GM12872 (cell line): ENCODE measurements around the gene REEP3.

Source experiments
- TF ChIP-seq, protein P1 (sequence below): IDR thresholded peaks from 3 replicates; pipeline ENCODE4 v1.5.1; 2011; ENCODE audit warnings: low read depth, mild to moderate bottlenecking, low read length, moderate library complexity; ENCODE audit not compliant: insufficient read depth

REEP3 gene

GRCh38 chr10:63631991-63632390 is 110.8 kb downstream of the REEP3 start:
- TF ChIP-seq, protein P1, sequence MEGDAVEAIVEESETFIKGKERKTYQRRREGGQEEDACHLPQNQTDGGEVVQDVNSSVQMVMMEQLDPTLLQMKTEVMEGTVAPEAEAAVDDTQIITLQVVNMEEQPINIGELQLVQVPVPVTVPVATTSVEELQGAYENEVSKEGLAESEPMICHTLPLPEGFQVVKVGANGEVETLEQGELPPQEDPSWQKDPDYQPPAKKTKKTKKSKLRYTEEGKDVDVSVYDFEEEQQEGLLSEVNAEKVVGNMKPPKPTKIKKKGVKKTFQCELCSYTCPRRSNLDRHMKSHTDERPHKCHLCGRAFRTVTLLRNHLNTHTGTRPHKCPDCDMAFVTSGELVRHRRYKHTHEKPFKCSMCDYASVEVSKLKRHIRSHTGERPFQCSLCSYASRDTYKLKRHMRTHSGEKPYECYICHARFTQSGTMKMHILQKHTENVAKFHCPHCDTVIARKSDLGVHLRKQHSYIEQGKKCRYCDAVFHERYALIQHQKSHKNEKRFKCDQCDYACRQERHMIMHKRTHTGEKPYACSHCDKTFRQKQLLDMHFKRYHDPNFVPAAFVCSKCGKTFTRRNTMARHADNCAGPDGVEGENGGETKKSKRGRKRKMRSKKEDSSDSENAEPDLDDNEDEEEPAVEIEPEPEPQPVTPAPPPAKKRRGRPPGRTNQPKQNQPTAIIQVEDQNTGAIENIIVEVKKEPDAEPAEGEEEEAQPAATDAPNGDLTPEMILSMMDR = no peak

GRCh38 chr10:63633677-63634487 is 112.7 kb downstream of the REEP3 start:
- TF ChIP-seq, protein P1 = peak; percentile 30; the same call in 1 of the 3 replicates

GRCh38 chr10:63634488-63635065 is 113.4 kb downstream of the REEP3 start:
- TF ChIP-seq, protein P1 = no peak

GRCh38 chr10:63636812-63637211 is 115.6 kb downstream of the REEP3 start:
- TF ChIP-seq, protein P1 = no peak

DNA sequence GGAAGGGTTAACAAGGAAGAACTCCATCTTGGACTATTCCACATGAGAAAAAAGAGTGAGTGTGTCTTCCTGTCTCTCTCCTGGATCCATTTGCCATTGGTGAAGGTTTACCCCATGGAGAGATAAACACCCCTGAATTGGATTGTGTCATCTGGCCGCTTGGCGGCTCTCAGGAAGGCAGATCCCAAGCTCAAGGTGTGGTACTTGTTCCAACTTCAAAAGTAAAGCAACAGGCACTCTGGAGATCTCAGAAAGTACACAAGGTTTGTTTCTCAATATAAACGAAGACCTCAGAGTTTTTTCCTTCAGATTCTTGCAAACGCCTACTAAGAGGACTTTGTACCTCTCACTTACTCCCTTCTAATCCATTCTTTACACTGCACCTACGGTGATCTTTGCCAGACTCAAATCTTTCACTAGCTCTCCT is 116.7 kb downstream of the REEP3 start:
- TF ChIP-seq, protein P1 = no peak

DNA sequence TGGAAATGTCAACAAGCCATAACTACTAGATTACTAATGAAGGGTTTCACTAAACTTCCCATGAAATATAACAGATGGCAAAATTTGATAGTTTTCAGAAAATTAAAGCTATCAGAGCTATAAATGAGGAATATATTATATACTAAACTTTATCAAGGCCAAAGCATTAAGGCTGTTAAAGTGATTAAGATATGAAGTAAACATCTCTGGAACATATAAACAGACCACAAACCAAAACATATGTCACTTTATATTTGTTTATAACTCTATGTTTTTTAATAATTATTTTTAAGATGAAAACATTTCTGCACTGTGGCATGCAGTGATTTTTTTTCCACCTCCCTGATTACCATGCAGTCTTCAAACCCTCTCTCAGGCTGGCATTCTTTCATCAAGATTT is 120.2 kb downstream of the REEP3 start:
- TF ChIP-seq, protein P1 = no peak

DNA sequence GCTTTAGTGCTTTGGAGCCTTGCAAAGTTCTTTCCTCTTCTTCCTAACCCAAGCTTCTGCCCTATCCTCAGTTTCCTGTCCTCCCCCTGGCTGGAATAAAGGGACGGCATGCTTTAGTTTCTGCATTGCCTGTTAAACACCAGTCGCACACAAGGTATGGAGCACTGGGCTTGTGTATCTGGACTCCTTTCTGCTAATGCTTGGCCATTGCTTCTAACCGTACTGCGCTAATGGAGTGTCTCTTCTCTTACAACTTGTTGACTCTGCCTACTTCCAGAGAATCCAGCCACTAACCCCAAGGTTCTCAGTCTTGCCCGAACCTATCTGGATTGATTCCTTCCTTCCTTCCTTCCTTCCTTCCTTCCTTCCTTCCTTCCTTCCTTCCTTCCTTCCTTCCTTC is 120.6 kb downstream of the REEP3 start:
- TF ChIP-seq, protein P1 = no peak
